GDM1 (cell line): Measurements from ENCODE around the gene PSMC3.

Source experiments
- DNase-seq: peaks from one replicate; lab custom pipeline; 2025; lab: John Stamatoyannopoulos, UW

Gene PSMC3

DNA sequence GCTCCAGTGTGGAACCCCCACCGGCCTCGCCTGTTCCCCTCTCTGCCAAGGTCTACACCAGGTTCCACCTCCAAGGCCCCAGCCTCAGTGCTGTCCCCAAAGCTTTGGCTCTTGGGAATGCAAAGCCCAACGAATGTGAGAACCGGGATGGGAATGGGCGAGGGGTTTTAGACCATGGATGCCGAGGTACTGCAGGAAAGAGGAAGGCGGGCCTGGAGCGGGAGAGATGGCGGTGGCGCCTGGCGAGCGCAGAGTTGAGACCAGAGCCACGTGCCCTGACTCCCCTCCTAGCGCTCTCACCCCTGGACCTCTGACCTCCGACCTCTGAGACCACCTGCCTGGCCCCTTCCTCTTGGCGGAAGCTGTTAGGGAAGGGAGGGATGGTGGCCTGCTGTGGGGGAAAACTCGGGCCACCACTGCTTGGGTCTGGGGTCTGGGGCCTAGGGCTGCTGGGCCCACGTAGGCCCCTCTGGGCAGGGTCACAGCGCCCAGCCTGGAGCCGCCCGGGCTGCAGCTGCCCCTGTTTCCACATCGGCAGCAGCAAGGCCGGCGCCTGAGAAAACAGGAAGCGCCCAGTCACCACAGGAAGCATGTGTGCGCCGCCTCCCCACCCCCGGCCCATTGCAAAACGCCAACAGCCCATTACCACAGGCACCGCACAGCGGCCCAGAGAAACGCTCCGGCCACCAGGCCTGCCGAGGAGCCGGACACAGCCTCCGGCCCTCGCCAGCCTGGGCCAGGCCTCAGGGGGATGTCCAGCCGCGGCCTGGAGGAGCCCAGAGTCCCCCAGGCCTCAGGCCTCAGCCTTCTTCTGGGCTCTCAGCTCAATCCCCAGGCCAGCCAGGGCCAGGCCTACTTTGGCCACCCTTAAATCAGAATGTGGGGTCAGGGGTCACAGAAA, 31.7 kb downstream of the PSMC3 start:
- DNase-seq = peak; percentile 83

DNA sequence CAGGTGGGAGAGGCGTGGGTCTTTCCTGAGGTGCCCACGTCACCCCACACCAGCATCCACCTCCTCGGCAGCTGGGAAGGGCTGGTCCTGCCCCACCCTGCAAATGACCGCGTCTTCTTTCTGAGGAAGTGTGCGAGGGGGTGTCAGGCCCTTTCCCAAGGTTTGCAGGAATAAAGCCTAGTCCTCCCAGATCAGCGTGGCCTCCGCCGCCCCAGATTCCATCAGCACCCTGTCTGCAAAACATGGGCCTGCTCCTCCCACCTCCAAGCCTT, 32.3 kb downstream of the PSMC3 start:
- no peak for DNase-seq

GRCh38 chr11:47393163-47394049, 32.8 kb downstream of the PSMC3 start:
- DNase-seq = peak; percentile 57

DNA sequence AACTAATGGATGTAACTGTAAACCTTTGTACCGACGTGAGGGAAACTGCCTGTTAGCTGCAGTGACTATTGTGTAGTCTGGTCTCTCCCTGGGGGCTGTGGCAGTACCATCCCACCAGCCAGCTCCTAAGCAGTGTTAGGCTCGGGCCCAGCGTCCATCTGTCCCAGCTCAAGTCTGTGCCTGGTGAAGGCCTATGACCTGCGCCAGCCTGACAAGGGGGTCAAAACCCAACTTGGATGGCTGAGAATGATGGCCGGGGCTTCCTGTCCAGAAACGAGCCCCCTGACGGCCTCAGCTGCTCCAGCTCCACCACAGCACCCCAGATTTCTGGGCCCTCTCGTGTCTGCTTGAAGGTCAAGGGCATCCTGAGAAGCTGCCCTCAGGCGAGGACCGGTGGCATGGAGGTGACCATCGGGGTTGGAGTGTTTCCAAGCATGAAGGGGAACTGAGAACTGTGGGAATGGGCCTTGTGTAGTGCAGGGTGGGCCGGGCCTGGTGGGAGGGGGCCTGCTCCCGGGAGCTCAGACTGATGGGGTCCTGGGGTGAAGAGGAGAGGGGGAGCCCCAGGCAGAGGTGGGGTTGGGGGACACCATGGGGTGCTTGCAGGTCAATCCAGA, 33.6 kb downstream of the PSMC3 start:
- DNase-seq = no peak

GRCh38 chr11:47391711-47392432, 34.4 kb downstream of the PSMC3 start:
- no peak for DNase-seq

GRCh38 chr11:47391077-47391583, 35.1 kb downstream of the PSMC3 start:
- no peak for DNase-seq

DNA sequence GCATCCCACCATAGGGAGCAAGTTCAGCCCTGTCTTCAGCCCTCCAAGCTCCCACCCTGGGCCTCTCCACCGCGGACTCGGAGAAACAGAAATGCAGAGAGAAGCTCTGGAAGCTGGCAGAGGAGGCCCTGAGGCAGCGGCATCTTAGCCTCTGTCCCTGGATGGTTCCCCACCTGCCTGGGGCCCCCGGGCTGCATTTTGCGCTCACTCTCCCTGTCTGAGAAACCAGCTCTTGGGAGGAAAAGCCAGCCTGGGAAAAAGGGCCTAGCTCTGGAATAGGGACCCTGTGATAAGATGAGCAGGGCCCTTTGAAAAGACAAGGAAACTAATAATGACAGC, 35.8 kb downstream of the PSMC3 start:
- DNase-seq = no peak

DNA sequence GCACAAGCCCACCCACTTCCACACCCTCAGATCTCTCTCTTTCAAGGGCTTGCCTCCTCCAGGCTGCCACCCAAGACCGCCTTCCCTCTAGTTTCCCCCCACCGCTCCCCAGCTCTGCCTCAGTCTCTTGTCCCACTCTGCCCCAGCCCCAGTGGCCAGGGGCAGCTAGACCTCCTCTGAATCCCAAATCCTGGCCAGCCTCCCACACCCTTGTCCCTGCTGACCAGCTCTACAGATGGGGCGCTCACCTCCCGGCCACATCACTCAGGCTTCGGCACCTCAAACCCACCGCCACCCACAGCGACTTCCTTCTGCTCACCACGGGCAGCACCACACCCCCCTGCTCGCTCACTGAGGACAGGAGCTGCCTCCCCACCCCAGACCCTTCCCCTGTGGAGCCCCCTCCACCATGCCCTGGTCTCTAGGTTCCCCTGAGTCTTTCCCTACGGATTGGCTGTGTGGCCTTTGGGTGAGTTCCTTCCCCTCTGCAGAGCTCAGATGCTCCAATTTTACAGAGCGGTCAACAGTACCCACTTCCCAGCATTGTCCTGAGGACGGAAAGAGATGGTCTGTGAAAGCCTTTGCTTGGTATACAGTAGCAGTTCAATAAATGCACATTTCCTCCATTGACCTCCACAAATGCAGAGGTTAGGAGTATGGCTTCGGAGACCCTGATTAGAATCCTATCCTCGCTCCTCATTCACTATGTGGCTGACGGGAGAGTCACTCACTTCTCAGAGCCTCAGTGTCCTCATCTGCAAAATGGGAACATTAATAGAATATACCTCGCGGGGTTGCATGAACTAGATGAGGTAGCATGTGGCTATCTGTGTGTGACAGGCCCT, 36.4 kb downstream of the PSMC3 start:
- DNase-seq = no peak

DNA sequence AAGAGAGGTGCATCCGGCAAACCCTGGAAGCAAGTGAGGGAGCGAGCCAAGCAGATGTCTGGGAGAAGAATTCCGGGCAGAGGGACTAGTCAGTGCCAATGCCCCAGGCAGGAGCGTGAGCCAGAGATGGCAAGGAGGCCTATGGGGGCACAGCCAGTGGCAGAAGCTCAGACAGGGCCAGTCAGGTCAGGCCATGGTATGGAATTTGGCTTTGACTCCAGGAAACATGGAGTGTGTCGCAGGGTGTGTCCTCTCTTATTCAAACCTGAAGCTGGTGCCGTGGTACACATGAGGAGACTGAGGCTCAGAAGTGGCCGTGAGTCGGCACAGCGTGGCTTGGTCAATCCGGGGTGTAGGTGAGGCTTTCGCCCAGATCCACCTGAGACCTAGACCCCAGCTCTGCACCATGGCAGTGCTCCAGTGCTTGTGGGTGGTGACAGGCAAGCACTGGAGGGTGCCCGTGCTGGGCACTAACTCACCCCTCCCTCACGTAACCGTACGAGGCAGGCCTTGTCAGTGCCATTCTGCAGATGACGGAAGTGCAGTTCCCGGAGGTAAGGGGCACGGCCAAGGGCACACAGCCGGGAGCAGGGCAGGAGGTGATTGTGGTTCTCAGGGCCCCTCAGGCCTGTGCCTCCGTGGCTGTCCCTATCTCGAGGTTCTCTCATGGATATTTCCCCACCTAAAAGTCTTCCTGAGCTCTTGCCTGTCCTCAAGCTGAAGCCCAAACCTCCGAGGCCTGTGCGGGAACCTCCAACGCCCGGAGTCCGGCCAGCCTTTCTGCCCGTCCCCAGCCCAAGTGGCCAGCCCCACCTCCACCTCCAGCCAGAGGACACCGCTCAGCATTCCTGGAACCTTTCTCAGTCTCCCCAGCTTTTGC, 37.3 kb downstream of the PSMC3 start:
- no peak for DNase-seq

- DNase-seq = no peak
Observed at GRCh38 chr11:47387944-47388696, 38.1 kb downstream of the PSMC3 start.

DNA sequence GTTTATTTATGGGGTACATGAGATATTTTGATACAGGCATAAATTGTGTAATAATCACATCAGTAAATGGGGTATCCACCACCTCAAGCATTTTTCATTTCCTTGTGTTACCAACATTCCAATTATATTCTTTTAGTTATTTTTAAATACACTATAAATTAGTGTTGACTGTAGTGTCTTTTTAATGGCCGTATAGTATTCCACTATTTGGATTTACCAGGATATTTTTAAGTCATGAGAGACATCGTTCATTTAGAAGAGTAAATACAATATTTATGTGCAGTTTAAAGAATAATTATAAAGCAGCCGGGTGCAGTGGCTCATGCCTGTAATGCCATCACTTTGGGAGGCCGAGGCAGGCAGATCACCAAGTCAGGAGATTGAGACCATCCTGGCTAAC, 41.7 kb downstream of the PSMC3 start:
- no peak for DNase-seq

GRCh38 chr11:47383071-47383470, 43.2 kb downstream of the PSMC3 start:
- DNase-seq = no peak

DNA sequence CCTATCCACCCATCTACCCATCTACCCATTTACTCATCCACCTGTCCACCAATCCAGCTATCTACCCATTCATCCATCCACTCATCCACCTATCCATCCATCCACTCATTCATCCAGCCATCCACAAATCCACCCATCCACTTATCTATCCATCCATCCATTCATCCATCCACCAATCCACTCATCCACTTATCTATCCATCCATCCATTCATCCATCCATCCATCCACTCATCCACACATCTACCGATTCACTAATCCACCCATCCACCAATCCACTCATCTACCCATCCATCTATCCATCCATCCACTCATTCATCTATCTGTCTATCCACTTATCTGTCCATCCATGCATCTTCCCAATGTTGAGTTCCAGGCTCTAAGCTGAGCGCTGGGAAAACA, 46.2 kb downstream of the PSMC3 start:
- DNase-seq = no peak

DNA sequence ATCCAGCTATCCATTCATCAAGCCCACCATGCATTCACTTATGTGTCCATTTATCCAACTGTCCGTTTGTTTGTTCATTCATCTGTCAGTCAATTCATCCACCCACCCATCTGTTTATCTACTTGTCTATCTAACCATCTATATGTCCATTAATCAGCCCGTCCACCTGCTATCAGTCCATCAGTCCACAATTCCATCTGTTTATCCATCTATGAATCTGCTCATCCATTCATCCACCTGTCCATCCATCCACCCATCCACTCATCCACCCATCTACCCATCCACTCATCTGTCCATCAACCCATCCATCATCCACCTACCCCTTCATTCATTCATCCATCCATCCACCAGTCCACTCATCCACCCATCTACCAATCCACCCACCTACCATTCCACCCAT, 46.9 kb downstream of the PSMC3 start:
- DNase-seq = no peak

- no peak for DNase-seq
Observed at GRCh38 chr11:47378836-47379170, 47.4 kb downstream of the PSMC3 start.

DNA sequence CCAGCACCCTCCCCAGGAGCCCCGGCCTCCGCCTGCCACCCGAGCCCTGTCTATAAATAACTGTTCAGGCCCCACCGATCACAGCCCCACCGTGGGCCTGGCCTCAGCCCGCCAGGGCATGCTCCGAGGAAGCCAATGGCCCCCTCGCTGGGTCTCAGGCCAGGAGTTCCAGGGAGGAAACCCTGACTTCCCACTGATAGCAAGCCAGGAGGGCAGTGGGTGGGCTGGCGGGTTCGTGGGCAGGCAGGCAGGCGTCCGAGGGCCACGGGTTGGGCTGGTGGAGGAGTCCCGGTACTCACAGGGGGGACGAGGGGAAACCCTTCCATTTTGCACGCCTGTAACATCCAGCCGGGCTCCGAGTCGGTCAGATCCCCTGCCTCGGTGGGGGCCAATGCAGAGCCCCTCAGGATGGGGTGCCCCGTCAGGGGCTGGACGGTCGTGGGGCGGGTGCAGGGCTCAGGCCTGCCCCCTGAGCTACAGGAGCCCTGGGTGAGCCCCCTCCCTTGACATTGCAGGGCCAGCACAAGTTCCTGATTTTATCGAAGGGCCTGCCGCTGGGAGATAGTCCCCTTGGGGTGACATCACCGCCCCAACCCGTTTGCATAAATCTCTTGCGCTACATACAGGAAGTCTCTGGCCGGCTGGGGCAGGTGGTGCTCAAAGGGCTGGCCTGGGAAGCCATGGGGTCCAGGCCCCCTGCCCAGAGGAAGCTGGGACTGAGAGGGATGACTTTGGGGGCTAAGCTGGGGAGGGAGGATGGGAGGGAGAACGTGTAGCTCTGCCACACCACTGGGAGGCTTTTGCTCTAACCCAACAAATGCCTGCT, 48.0 kb downstream of the PSMC3 start, which contains the start of gene SPI1:
TSS of gene SPI1 (minus strand) at position 538 of the 826 bp plus-strand sequence. CDS start at position 344, 194 bp downstream.
- DNase-seq = peak; percentile 83

DNA sequence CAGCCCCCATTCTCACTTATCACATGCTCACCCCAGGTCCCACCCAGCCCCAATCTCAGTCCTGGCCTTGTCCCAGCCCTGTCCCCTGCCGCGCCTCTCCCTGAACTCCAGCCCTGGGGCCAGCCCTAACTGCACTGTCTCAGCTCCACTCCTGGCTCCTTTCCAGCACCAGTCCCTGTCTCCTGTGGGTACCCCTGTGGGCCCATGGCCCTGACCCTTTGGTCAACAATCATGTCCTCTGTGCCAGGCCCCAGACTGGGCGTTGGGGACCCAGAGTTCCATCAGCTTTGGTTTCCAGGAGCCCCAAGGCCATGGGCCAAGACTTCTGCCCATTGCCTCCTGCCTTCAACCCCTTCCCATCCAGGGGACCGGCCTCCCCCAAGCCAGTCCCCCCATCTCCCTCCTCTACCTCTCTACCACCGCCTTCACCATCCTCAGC, 48.6 kb downstream of the PSMC3 start:
- no peak for DNase-seq
